H9 (cell line): ENCODE data around the gene SH3RF3. TPM values are rescaled to one million over a fixed set of nuclear protein-coding genes. Genes with fewer than 3 reads are reported as not detected.

ENCODE experiments used
- DNase-seq: peaks from one replicate; pipeline ENCODE4 v3.0.0-alpha.2; 2017
- H2AFZ ChIP-seq: one replicate; pipeline ENCODE4 v1.6.1; 2013; ENCODE audit warnings: mild to moderate bottlenecking, low read length, control low read depth, moderate library complexity
- H2AK5ac ChIP-seq: 2 replicates; pipeline ENCODE4 v1.6.1; 2013; ENCODE audit warnings: low read length, control low read depth, mixed read lengths; ENCODE audit not compliant: insufficient read length
- H2BK120ac ChIP-seq: one replicate; pipeline ENCODE4 v1.6.1; 2013; ENCODE audit warnings: low read depth, mild to moderate bottlenecking, low read length, control low read depth, inconsistent platforms; ENCODE audit not compliant: poor library complexity, severe bottlenecking
- H2BK12ac ChIP-seq: 2 replicates; pipeline ENCODE4 v1.6.1; 2013; ENCODE audit warnings: low read length, control low read depth, mixed read lengths, low read depth; ENCODE audit not compliant: insufficient read length
- H2BK15ac ChIP-seq: 2 replicates; pipeline ENCODE4 v1.6.1; 2013; ENCODE audit warnings: low read depth, low read length, control low read depth
- H2BK20ac ChIP-seq: one replicate; pipeline ENCODE4 v1.6.1; 2013; ENCODE audit warnings: low read depth, mild to moderate bottlenecking, low read length, control low read depth, inconsistent platforms; ENCODE audit not compliant: poor library complexity, severe bottlenecking
- H2BK5ac ChIP-seq: 2 replicates; pipeline ENCODE4 v1.6.1; 2013; ENCODE audit warnings: low read length, control low read depth, mixed read lengths; ENCODE audit not compliant: insufficient read length
- H3K14ac ChIP-seq: 2 replicates; pipeline ENCODE4 v1.6.1; 2013; ENCODE audit warnings: low read length, control low read depth; ENCODE audit not compliant: insufficient read depth
- H3K18ac ChIP-seq: 2 replicates; pipeline ENCODE4 v1.6.1; 2013; ENCODE audit warnings: low read depth, mild to moderate bottlenecking, mixed read lengths, low read length, control low read depth; ENCODE audit not compliant: insufficient read length
- H3K23ac ChIP-seq: 2 replicates; pipeline ENCODE4 v1.6.1; 2013; ENCODE audit warnings: low read length, control low read depth, mixed read lengths, low read depth; ENCODE audit not compliant: insufficient read length
- H3K23me2 ChIP-seq: 2 replicates; pipeline ENCODE4 v1.6.1; 2013; ENCODE audit warnings: low read depth, mild to moderate bottlenecking, mixed read lengths, low read length, control low read depth; ENCODE audit not compliant: insufficient read length, poor library complexity, severe bottlenecking
- H3K27ac ChIP-seq: 2 replicates; pipeline ENCODE4 v1.5.1; 2013; ENCODE audit warnings: low read length, control low read depth, mixed read lengths, low read depth; ENCODE audit not compliant: insufficient read length
- H3K27me3 ChIP-seq: 2 replicates; pipeline ENCODE4 v1.6.1; 2013; ENCODE audit warnings: low read length, control low read depth, inconsistent platforms; ENCODE audit not compliant: insufficient read depth
- H3K4ac ChIP-seq: 2 replicates; pipeline ENCODE4 v1.6.1; 2013; ENCODE audit warnings: low read depth, mild to moderate bottlenecking, control low read depth, inconsistent platforms, low read length, moderate library complexity
- H3K4me1 ChIP-seq: 2 replicates; pipeline ENCODE4 v1.6.1; 2013; ENCODE audit warnings: low read length, control low read depth, inconsistent platforms; ENCODE audit not compliant: insufficient read depth
- H3K4me2 ChIP-seq: 2 replicates; pipeline ENCODE4 v1.6.1; 2013; ENCODE audit warnings: low read length, control low read depth, mixed read lengths; ENCODE audit not compliant: insufficient read length, insufficient read depth
- H3K56ac ChIP-seq: 2 replicates; pipeline ENCODE4 v1.6.1; 2013; ENCODE audit warnings: low read depth, mild to moderate bottlenecking, mixed read lengths, low read length, control low read depth; ENCODE audit not compliant: insufficient read length
- H3K79me1 ChIP-seq: 2 replicates; pipeline ENCODE4 v1.6.1; 2013; ENCODE audit warnings: low read depth, mild to moderate bottlenecking, moderate library complexity, low read length, control low read depth, inconsistent platforms; ENCODE audit not compliant: insufficient read depth, poor library complexity, severe bottlenecking
- H3K79me2 ChIP-seq: 2 replicates; pipeline ENCODE4 v1.6.1; 2013; ENCODE audit warnings: low read length, control low read depth, inconsistent platforms; ENCODE audit not compliant: insufficient read depth
- H3K9ac ChIP-seq: 2 replicates; pipeline ENCODE4 v1.6.1; 2013; ENCODE audit warnings: low read length, control low read depth, mixed read lengths; ENCODE audit not compliant: insufficient read length; ENCODE audit errors: extremely low read depth
- H3K9me3 ChIP-seq: one replicate; pipeline ENCODE4 v1.6.1; 2013; ENCODE audit warnings: low read depth, low read length, inconsistent platforms; ENCODE audit not compliant: control insufficient read depth
- H3T11ph ChIP-seq: one replicate; pipeline ENCODE4 v1.6.1; 2013; ENCODE audit warnings: mild to moderate bottlenecking, low read length, control low read depth, inconsistent platforms
- H4K20me1 ChIP-seq: one replicate; pipeline ENCODE4 v1.6.1; 2013; ENCODE audit not compliant: control insufficient read depth, insufficient read length, insufficient read depth
- H4K5ac ChIP-seq: 2 replicates; pipeline ENCODE4 v1.6.1; 2013; ENCODE audit warnings: low read depth, mild to moderate bottlenecking, mixed read lengths, low read length, control low read depth; ENCODE audit not compliant: insufficient read length
- H4K8ac ChIP-seq: replicated peaks from 2 replicates; pipeline ENCODE4 v1.6.1; 2013; ENCODE audit warnings: low read length, control low read depth, mixed read lengths, low read depth; ENCODE audit not compliant: insufficient read length
- H4K91ac ChIP-seq: 2 replicates; pipeline ENCODE4 v1.6.1; 2013; ENCODE audit warnings: low read depth, mild to moderate bottlenecking, moderate library complexity, mixed read lengths, low read length, control low read depth; ENCODE audit not compliant: insufficient read length
- H3K27ac Mint-ChIP-seq, 3 experiments: 2 replicates in 2 of 3; 3 replicates in 1 of 3; pipeline ENCODE4 v1.8.0; 2020 to 2021; ENCODE audit warnings: mixed read lengths in 3 of 3, mild to moderate bottlenecking in 1 of 3, moderate library complexity in 1 of 3
- H3K27me3 Mint-ChIP-seq: 2 replicates; pipeline ENCODE4 v1.8.0; 2021; ENCODE audit warnings: low read depth, mild to moderate bottlenecking, moderate library complexity, mixed read lengths
- H3K36me3 Mint-ChIP-seq, 3 experiments: 2 replicates in 2 of 3; 3 replicates in 1 of 3; pipeline ENCODE4 v1.8.0; 2020 to 2021; ENCODE audit warnings: low read depth in 3 of 3, mixed read lengths in 3 of 3; ENCODE audit not compliant: insufficient read depth in 1 of 3
- H3K4me1 Mint-ChIP-seq, 2 experiments: 2 replicates each; pipeline ENCODE4 v1.8.0; 2020; ENCODE audit warnings: mixed read lengths in 2 of 2
- H3K4me3 Mint-ChIP-seq, 2 experiments: 2 replicates in 1 of 2; 3 replicates in 1 of 2; pipeline ENCODE4 v1.8.0; 2020 to 2021; ENCODE audit warnings: mild to moderate bottlenecking in 2 of 2, mixed read lengths in 2 of 2, moderate library complexity in 1 of 2
- H3K9me3 Mint-ChIP-seq, 2 experiments: 2 replicates in 1 of 2; 3 replicates in 1 of 2; pipeline ENCODE4 v1.8.0; 2020; ENCODE audit warnings: mild to moderate bottlenecking in 2 of 2, mixed read lengths in 2 of 2, moderate library complexity in 1 of 2
- CTCF ChIP-seq: fragments of 200-600 bp; sonication (generic); conservative IDR thresholded peaks from 3 replicates; pipeline ENCODE4 v1.8.0; 2021; ENCODE audit warnings: antibody characterized with exemption, mild to moderate bottlenecking
- WGBS: extraction: QIAGEN DNeasy Blood & Tissue Kit; methylation state at CpG from one replicate; pipeline ENCODE4 v1.1.7; 2013; ENCODE audit warnings: missing lambda C conversion rate, low lambda C conversion rate, mixed read lengths; ENCODE audit not compliant: insufficient read length; ENCODE audit errors: extremely low coverage; 5-methylcytosine and 5-hydroxymethylcytosine counted together
- total RNA-seq: library from RNA; stranded (reverse); gene quantifications from 2 replicates; pipeline ENCODE4 v1.2.1, GENCODE V29; 2021

SH3RF3 gene
- total RNA-seq, 1 experiment from 2014 or later: 0.46 TPM

GRCh38 chr2:109331896-109332848 is 203.2 kb downstream of the SH3RF3 start:
- H3K56ac ChIP-seq: no peak overlapping the region

More at GRCh38 chr2:109331896-109332848, 203.2 kb downstream of the SH3RF3 start:
- no peak overlapping the region for H2BK15ac ChIP-seq
- Mint-ChIP-seq H3K27ac (peak overlapping the region in 2 of 3 experiments; percentile 19 to 77; a peak in 2 of 7 replicates), H3K27me3 (peaks cover 9% of the 10 kb centered on the region), H3K4me1 (peaks cover 22 to 26% of the 10 kb centered on the region in 2 experiments), H3K4me3 (no peak overlapping the region), H3K9me3 (peaks cover 4 to 5% of the 10 kb centered on the region in 2 experiments), H3K36me3 (peaks cover 2 to 5% (median 4%) of the 10 kb centered on the region in 3 experiments; a peak in 5 of 7 replicates)
- no peak overlapping the region for H2BK20ac ChIP-seq
- no peak overlapping the region for H2AFZ ChIP-seq
- peaks cover 4% of the 10 kb centered on the region; the same call in 1 of the 2 replicates for H3K4me1 ChIP-seq
- H3K18ac ChIP-seq: no peak overlapping the region
- no peak overlapping the region for H3K14ac ChIP-seq
- H2AK5ac ChIP-seq: no peak overlapping the region
- no peaks in the 10 kb centered on the region for H4K20me1 ChIP-seq
- H4K91ac ChIP-seq: no peak overlapping the region
- no peak for TF ChIP-seq CTCF
- H3K9me3 ChIP-seq: no peaks in the 10 kb centered on the region
- no peak overlapping the region for H2BK120ac ChIP-seq
- no peak overlapping the region for H3T11ph ChIP-seq
- no peak overlapping the region for H3K4me2 ChIP-seq
- H3K23me2 ChIP-seq: no peaks in the 10 kb centered on the region
- peak; percentile 60 for DNase-seq
- no peaks in the 10 kb centered on the region for H3K79me2 ChIP-seq
- H3K4ac ChIP-seq: no peak overlapping the region
- H4K8ac ChIP-seq: no peak overlapping the region
- no peaks in the 10 kb centered on the region for H3K27me3 ChIP-seq
- no peak overlapping the region for H3K23ac ChIP-seq
- no peak overlapping the region for H4K5ac ChIP-seq
- H3K9ac ChIP-seq: no peak overlapping the region
- H3K27ac ChIP-seq: no peak overlapping the region
- H3K79me1 ChIP-seq: no peaks in the 10 kb centered on the region
- WGBS: no CpG with 5 or more reads among the region's 24 CpGs
- H2BK12ac ChIP-seq: no peak overlapping the region
- H2BK5ac ChIP-seq: no peak overlapping the region
